ENCODE data around the gene TREML1.

Gene TREML1

DNA sequence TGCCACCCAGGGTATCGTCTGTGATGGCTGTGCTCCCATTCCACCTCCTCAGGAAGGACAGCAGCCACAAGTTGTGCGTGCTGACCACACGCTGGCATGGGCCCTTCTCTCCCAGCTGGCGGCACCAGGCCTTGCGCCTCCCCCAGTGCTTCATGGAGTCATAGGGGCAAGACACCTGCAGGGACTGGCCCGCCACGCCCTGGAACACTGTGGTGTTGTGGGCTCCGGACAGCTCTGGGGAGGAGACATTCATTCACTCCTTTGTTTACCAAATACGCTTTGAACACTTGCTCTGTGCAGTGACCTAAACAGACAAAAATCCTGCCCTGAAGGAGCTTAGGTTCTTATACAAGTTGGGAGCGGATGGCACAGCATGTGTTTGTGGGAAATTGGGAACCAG, 7.2 kb upstream of the TREML1 start:
- in situ Hi-C loops (cut with MboI; ENCODE audit: low pct_unique_long_range_greater_than_20kb, low sequenced_read_pairs, unreplicated experiment) = no loop called here

DNA sequence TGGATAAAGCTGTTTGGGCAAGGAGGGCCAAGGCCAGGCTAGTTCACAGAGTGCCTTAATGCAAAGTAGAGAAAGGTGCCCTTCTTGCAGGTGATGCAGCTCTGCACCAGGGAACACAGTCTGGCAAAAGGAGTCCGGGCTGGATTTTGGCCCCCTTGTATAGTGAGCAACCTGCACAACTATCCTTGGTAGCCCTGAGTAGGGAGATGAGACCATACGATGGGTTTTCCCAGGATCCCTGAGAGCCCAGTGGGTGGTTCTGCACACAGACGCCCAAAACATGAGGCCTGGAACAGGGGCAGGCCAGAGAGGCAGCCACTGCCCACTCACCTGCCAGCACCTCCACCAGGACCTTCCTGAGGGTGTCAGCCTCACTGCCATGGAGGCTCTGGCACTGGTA, 6.8 kb upstream of the TREML1 start:
- in situ Hi-C loops (cut with MboI; ENCODE audit: low pct_unique_long_range_greater_than_20kb, low sequenced_read_pairs, unreplicated experiment) = no loop called here
- DNase-seq (ENCODE audit: low spot score) = no peak
- no peak for TF ChIP-seq CTCF (IDR thresholded peaks at IDR 0.05; ENCODE audit: extremely low read depth, insufficient read depth, missing control alignments)

More for the DNA sequence above, 7.2 kb upstream of the TREML1 start:
- TF ChIP-seq CTCF (IDR thresholded peaks at IDR 0.05; ENCODE audit: extremely low read depth, insufficient read depth, missing control alignments) = no peak
- DNase-seq (ENCODE audit: low spot score) = no peak

DNA sequence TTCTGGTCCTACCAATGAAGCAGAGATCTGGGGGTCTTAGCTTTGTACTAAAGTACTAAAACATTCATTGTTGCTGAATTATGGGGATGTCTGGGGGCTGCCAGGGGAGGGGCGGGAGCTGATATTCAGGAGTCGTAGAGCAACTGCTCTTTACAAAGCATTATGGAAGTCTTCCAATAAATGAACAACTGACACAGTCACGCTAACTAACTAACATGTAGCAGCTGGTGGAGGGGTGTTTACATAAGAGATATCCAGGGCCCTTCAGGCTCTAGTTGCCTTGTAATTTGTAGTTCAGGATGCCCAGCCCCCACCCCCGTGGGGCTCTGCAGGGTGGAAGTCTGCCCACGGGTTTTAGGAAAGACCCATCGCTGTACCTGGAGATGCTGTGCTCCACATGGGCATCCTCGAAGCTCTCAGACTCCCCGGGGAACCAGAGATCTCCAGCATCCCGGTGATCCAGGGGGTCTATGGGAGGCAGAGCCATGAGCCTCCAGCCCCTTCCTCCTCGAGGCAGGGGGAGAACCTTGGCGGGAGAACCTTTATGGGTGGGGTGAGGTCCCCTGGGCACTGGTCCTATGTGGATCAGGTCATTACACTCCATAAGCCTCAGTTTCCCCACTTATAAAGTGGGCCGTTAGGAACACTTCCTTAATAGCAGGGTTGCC, 5.4 kb upstream of the TREML1 start:
- in situ Hi-C loops (cut with MboI; ENCODE audit: low pct_unique_long_range_greater_than_20kb, low sequenced_read_pairs, unreplicated experiment) = no loop called here

DNA sequence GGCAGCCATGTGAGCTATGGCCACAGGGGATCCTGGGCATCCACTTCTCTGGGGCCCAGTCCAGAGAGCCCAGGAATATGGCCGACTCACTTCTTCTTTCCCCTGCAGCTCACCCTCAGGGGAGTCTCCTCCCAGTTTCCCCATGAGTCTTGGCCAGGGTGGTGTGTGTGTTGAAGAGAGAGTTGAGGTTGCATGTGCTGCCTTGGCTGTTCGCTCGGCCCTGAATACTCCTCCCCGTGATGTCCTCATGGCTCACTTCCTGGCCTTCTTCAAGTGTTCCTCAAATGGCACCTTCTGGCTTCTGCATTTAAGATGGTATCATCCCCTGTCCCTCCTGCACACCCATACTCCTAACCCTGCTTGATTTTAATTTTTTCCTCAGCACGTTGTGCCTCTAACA, 3.2 kb upstream of the TREML1 start:
- TF ChIP-seq CTCF (IDR thresholded peaks at IDR 0.05; ENCODE audit: extremely low read depth, insufficient read depth, missing control alignments) = no peak
- in situ Hi-C loops (cut with MboI; ENCODE audit: low pct_unique_long_range_greater_than_20kb, low sequenced_read_pairs, unreplicated experiment) = no loop called here
- DNase-seq (ENCODE audit: low spot score) = no peak

More for the DNA sequence above, 5.4 kb upstream of the TREML1 start:
- TF ChIP-seq CTCF (IDR thresholded peaks at IDR 0.05; ENCODE audit: extremely low read depth, insufficient read depth, missing control alignments) = no peak
- DNase-seq (ENCODE audit: low spot score) = no peak

GRCh38 chr6:41156771-41157170, 2.6 kb upstream of the TREML1 start:
- TF ChIP-seq CTCF (IDR thresholded peaks at IDR 0.05; ENCODE audit: extremely low read depth, insufficient read depth, missing control alignments) = no peak
- in situ Hi-C loops (cut with MboI; ENCODE audit: low pct_unique_long_range_greater_than_20kb, low sequenced_read_pairs, unreplicated experiment) = no loop called here
- no peak for DNase-seq (ENCODE audit: low spot score)

DNA sequence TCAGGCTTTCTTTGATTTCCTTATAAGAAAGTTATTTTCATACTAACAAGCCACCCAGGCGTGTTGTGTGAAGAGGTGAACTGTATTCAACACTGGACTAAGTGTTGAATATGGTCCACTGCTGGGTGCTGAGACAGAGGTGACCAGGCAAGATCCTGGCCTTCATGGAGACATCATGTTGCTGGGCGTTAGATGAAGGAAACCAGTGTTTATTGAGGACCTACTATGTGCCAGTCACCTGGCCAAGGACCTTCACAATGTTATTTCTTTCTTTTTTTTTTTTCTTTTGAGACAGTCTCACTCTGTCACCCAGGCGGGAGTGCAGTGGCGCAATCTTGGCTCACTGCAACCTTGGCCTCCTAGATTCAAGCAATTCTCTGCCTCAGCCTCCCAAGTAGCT, 1.9 kb upstream of the TREML1 start:
- TF ChIP-seq CTCF (IDR thresholded peaks at IDR 0.05; ENCODE audit: extremely low read depth, insufficient read depth, missing control alignments) = no peak
- in situ Hi-C loops (cut with MboI; ENCODE audit: low pct_unique_long_range_greater_than_20kb, low sequenced_read_pairs, unreplicated experiment) = no loop called here
- no peak for DNase-seq (ENCODE audit: low spot score)
